ENCODE results near the gene ITPRIPL1. TPM values are rescaled to one million over a fixed set of nuclear protein-coding genes. Genes with fewer than 3 reads are reported as not detected.
"Not testable (repeated sequence)": the region's sequence is repeated elsewhere in the genome, so short reads cannot be mapped to it uniquely, and the experiment has no call there.

ITPRIPL1 gene, protein sequence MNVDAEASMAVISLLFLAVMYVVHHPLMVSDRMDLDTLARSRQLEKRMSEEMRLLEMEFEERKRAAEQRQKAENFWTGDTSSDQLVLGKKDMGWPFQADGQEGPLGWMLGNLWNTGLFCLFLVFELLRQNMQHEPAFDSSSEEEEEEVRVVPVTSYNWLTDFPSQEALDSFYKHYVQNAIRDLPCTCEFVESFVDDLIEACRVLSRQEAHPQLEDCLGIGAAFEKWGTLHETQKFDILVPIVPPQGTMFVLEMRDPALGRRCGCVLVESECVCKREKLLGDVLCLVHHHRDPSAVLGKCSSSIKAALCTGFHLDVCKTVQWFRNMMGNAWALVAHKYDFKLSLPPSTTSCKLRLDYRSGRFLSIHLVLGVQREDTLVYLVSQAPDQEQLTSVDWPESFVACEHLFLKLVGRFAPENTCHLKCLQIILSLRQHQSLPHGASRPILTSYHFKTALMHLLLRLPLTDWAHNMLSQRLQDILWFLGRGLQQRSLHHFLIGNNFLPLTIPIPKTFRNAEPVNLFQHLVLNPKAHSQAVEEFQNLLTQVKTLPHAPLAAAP
- polyA plus RNA-seq (2013, experiment 1 of 2; ENCODE audit: insufficient read length), result 1.8 TPM
- 0.81 TPM for polyA plus RNA-seq (2013, experiment 2 of 2; ENCODE audit: insufficient read length)

DNA sequence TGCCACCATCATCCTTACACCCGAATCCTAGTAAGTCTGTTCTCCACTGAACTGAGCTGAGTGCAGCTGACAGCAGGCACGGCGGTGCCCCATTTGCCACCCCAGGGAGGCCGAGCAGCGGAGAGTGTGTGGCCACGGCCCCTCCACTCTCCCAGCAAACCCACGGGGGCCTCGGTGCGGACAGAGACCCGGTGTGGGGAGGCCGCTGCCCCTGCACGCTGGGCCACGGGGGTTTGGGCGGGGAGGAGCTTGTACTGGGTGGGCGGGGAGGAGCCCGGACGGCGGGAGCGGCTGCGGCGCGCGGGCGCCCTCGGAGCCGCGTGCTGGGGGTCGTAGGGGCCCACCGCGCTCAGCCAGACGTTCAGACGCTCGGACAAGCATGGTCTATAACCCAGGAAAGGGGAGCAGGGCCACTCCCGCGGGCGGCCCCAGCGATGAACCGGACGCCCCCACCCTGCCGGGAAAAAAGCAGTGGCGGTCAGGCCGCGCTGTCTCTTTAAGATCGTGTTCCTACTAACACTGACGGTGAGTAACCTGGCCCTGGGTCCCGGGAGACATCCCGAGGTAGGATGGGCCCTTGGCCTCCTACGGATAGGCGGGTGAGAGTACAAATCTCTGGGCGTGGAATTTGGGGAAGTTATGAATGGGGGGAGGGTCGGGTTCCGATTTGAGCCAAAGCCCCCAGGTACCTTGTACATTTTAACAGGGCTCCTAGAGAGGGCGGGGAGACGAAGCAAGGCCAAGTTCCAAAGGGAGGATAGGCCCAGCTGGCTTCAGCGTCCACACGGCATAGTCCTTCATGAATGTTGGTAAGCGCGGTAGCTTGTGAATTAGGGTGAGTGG, at the start of gene ITPRIPL1:
ITPRIPL1 (plus strand) TSS at position 277 of the 843 bp plus-strand sequence; CDS start at position 800, 523 bp downstream.
- DNase-seq, result no peak

- DNase-seq, result no peak
Measured at GRCh38 chr2:96276787-96277499, 48.2 kb upstream of the ITPRIPL1 start.

GRCh38 chr2:96287273-96287856, 37.8 kb upstream of the ITPRIPL1 start:
- no peak for DNase-seq

- DNase-seq, result no peak
Measured at GRCh38 chr2:96291751-96292150, 33.4 kb upstream of the ITPRIPL1 start.

GRCh38 chr2:96294271-96294670, 30.8 kb upstream of the ITPRIPL1 start:
- DNase-seq, result not testable (repeated sequence)

DNA sequence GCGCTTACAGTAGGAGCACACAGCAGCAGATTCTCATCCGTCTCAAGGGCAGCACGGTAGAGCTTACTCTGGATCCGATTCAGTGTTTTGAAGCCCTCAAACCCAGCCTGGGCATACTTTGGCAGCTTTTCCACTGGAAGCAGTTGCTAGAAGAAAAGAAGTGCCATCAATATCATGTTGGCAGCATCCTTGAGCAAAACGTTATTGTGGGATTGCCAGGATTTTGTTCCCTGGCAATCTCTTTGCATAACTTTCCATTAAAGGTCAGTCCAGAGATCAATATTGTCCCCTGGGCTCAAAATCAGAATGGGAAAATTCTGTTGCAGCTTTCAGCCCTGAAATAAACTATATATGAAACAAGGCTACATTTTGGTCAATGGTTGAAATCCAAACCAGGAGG, 28.2 kb upstream of the ITPRIPL1 start:
- DNase-seq, result no peak

DNA sequence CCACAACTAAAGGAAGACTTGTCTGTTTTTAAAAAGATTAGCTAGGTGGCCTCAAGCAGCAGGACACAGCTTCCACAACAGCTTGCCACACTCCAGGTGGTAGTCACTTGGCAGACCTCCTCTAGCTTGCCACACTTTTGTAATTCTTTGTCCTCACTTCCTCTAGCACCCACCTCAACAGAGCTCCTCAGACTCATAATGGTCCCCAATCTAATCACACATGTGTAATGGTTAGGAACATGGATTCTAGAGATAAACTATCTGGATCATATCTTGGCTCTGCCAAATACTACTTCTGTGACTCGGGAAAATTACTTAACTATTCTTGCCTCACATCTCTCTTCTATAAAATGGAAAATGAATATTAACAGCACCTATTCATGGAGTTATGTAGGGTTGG, 23.3 kb upstream of the ITPRIPL1 start:
- DNase-seq, result no peak

GRCh38 chr2:96304606-96305005, 20.5 kb upstream of the ITPRIPL1 start:
- no peak for DNase-seq

DNA sequence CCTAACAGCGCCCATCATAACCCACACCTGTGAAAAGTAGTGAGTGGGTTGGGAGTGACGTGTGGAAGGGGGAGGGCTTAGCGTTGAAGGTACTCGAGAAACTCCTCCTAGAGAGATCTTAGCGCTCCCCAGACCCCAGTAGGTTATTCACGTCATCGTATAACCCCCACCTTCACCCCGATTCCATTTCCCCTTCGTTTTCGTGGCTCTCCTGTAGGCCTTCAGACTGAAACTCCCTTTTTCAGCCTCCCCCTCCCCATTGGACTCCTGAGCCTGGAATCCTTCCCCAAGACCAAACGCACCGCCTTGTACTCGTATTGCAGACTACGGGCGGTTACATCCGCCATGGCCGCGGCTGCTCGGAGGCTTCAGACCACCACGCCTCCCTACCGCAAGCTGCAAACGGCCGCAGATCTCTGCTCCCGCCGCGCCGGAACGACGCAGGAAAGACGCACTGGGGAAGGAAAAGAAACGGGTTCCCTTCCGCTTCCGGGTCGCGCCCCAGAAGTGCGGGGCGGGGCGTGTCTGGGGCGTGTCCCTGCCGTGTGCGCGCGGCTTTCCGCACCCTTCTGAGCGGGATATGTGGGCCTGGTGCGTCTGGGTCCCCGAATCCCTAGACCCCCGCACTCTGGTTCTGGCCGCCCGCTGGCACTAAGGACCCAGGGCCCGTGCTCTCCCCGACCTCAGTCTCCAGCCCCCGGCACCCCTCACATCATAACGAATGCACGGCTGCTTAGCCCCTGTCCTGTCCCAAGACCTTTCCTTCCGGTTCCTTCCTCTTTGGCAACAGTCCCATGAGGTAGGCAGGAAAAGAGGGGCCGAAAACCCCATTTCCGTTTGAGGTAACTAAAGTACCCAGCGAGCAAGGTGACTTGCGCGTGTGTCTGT, 19.8 kb upstream of the ITPRIPL1 start, which contains the start of gene SNRNP200:
SNRNP200 (minus strand) TSS at position 456 of the 888 bp plus-strand sequence; CDS start at position 347, 109 bp downstream.
- peak; percentile 83 for DNase-seq

- no peak for DNase-seq
Measured at GRCh38 chr2:96305979-96306308, 19.2 kb upstream of the ITPRIPL1 start.

- no peak for DNase-seq
Measured at GRCh38 chr2:96306370-96306769, 18.7 kb upstream of the ITPRIPL1 start.

- no peak for DNase-seq
Measured at GRCh38 chr2:96308248-96308647, 16.9 kb upstream of the ITPRIPL1 start.

GRCh38 chr2:96315005-96315399, 10.1 kb upstream of the ITPRIPL1 start:
- DNase-seq, result no peak

DNA sequence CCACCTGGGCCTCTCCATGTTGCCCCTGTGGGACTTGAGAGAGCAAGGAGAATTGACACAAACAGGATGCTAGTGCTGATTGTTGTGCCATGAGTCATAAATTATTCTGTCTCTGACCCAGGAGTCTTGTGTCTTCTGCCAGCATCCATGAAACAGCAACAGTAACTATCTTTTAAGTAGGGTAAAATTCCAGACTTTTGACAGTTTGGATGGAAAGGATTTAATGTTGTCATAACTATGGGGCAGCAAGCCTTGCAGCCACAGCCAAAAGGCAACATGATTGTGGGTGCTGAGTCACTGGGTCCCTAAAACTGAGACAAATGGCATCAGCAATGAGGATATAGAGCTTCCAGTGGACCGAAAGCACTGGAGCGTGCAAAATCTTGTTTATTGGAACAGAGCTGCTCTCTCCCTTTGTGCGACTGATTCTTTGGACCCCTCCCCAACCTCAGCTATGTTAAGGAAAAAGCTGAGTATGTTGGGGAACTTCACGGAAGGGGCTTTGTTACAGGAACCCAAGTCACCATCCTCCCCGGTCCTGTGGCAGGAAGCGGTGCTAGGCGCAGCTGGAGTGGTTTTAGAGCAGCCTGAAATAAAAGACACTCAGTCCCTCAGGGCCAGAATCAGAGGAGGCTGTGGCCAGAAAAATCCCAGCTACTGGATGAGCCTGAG, 9.6 kb upstream of the ITPRIPL1 start:
- DNase-seq, result peak; percentile 86

DNA sequence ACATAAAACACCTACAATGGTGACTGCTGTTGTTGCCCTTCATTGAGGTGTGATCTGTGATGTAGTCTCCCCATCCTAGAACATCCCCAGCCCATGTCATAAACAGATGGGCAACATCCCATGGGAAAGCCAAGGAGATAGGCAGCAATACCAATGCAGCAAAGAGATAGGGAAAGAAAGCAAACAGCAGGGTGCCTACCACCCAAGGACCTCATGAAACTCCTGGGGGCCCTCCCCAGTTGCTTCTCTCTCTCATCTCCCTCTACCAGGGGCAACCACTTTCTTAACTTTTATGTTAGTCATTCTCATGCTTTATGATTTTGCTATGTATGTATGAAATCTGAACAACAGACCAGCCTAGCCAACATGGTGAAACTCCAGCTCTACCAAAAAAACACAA, 8.1 kb upstream of the ITPRIPL1 start:
- no peak for DNase-seq

GRCh38 chr2:96317584-96317997, 7.5 kb upstream of the ITPRIPL1 start:
- DNase-seq, result no peak

- no peak for DNase-seq
Measured at GRCh38 chr2:96318723-96319122, 6.4 kb upstream of the ITPRIPL1 start.

GRCh38 chr2:96319396-96319795, 5.7 kb upstream of the ITPRIPL1 start:
- no peak for DNase-seq

DNA sequence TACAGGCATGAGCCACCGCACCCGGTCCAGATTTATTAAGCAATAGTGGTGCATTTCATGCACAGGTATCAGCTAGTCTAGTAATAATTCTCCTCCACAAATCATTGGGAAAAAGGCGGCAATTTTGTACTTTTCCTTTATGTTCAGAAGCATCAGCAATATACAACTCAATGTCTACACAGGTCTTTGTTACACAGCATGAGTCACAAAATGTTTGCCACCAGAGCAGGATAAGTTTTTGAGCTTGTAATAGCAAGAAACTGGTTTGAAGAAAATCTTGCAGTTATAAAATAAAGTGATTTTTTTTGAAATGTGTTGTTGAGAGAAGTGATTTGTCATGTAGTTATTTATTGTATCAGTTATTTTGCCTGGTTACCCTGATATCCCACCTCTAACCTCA, 4.8 kb upstream of the ITPRIPL1 start:
- DNase-seq, result no peak

Measured in fibroblast of skin of back (primary cell).